ENCODE measurements around the gene RELN. TPM values are rescaled to one million over a fixed set of nuclear protein-coding genes. Genes with fewer than 3 reads are reported as not detected.

Gene RELN
- total and polyA plus RNA-seq, 11 donors, result 0.16 to 3.5 (median 1.3) TPM

- Histone ChIP-seq H3K36me3 (no peaks in the 10 kb centered on the region), H3K4me3 (no peak overlapping the region), H3K4me1 (no peaks in the 10 kb centered on the region), H3K27ac (no peak overlapping the region), H3K27me3 (no peaks in the 10 kb centered on the region), H3K9me3 (no peaks in the 10 kb centered on the region)
- no peak for DNase-seq
- 47 to 69% (median 65%) methylated on average over 2 of the region's 2 CpGs for WGBS, 4 donors
- no peak for ATAC-seq
- TF ChIP-seq CTCF (IDR thresholded peaks at IDR 0.05) (no peak), POLR2A (IDR thresholded peaks at IDR 0.05) (no peak)
- intact Hi-C loops (cut with DNase I), result loop anchor here in 1 of 10 donors (10.0 kb wide), 1 partner anchor 57 kb away; no protein-coding TSS in a partner anchor
Measured at GRCh38 chr7:104011829-104012228, 22.4 kb upstream of the RELN start.

GRCh38 chr7:104010052-104010909 lies 20.8 kb upstream of the RELN start:
- WGBS, 4 donors, result 58 to 72% (median 67%) methylated on average over 5 of the region's 5 CpGs
- H3K27me3 ChIP-seq, result no peaks in the 10 kb centered on the region
- no peaks in the 10 kb centered on the region for H3K4me1 ChIP-seq
- H3K4me3 ChIP-seq, result no peak overlapping the region
- intact Hi-C loops (cut with DNase I), result loop anchor here in 1 of 10 donors (10.0 kb wide), 1 partner anchor 55 kb away; no protein-coding TSS in a partner anchor
- H3K27ac ChIP-seq, result no peak overlapping the region
- TF ChIP-seq CTCF (IDR thresholded peaks at IDR 0.05) (no peak), POLR2A (IDR thresholded peaks at IDR 0.05) (no peak)
- no peaks in the 10 kb centered on the region for H3K36me3 ChIP-seq
- no peak for DNase-seq
- H3K9me3 ChIP-seq, result no peaks in the 10 kb centered on the region
- ATAC-seq, result no peak

- TF ChIP-seq CTCF (IDR thresholded peaks at IDR 0.05), result no peak
- TF ChIP-seq POLR2A (IDR thresholded peaks at IDR 0.05), result no peak
- 77 to 87% (median 80%) methylated on average over 4 of the region's 4 CpGs for WGBS, 4 donors
- DNase-seq (no peak), ATAC-seq (no peak)
- Histone ChIP-seq H3K4me3 (no peak overlapping the region), H3K4me1 (no peaks in the 10 kb centered on the region), H3K9me3 (no peaks in the 10 kb centered on the region), H3K27ac (no peak overlapping the region), H3K27me3 (peaks cover 0 to 4% (median 0%) of the 10 kb centered on the region in 9 donors), H3K36me3 (no peaks in the 10 kb centered on the region)
- intact Hi-C loops (cut with DNase I), result no loop called here
Measured at GRCh38 chr7:104008107-104008506, 18.6 kb upstream of the RELN start.

GRCh38 chr7:104007614-104008013 lies 18.2 kb upstream of the RELN start:
- Histone ChIP-seq H3K4me1 (no peaks in the 10 kb centered on the region), H3K27me3 (peaks cover 0 to 4% (median 0%) of the 10 kb centered on the region in 9 donors), H3K27ac (no peak overlapping the region), H3K36me3 (no peaks in the 10 kb centered on the region), H3K4me3 (no peak overlapping the region), H3K9me3 (no peaks in the 10 kb centered on the region)
- intact Hi-C loops (cut with DNase I), result no loop called here
- TF ChIP-seq POLR2A (IDR thresholded peaks at IDR 0.05) (no peak), CTCF (IDR thresholded peaks at IDR 0.05) (no peak)
- ATAC-seq (no peak), DNase-seq (no peak)
- WGBS, 4 donors, result 51 to 76% (median 62%) methylated on average over 3 of the region's 3 CpGs

All from heart left ventricle (tissue), 16 donors.